HepG2 (cell line): ENCODE data around the gene FUOM. TPM values are rescaled to one million over a fixed set of nuclear protein-coding genes. Genes with fewer than 3 reads are reported as not detected.

ENCODE experiments used
- ARID5B ChIP-seq: IDR thresholded peaks from 2 replicates; pipeline ENCODE4 v1.4.0; 2020; ENCODE audit warnings: mild to moderate bottlenecking, missing genetic modification reagents
- CTCF ChIP-seq: sonication (generic); formaldehyde crosslinking; IDR thresholded peaks from 2 replicates; pipeline ENCODE4 v1.5.0; 2020; ENCODE audit warnings: mild to moderate bottlenecking, missing genetic modification reagents, moderate library complexity
- DPF2 ChIP-seq: sonication (generic); formaldehyde crosslinking; IDR thresholded peaks from 2 replicates; pipeline ENCODE4 v1.4.0; 2020; ENCODE audit warnings: mild to moderate bottlenecking, low read depth, missing genetic modification reagents, borderline replicate concordance
- KAT8 ChIP-seq: IDR thresholded peaks from 2 replicates; pipeline ENCODE4 v1.6.1; 2016; ENCODE audit warnings: missing genetic modification reagents, missing compliant biosample characterization
- MIER3 ChIP-seq: IDR thresholded peaks from 2 replicates; pipeline ENCODE4 v1.6.1; 2016; ENCODE audit warnings: missing compliant biosample characterization, borderline replicate concordance
- NBN ChIP-seq: fragments of 450-650 bp; conservative IDR thresholded peaks from 2 replicates; pipeline ENCODE4 v1.6.1; 2017
- SATB2 ChIP-seq: sonication (generic); formaldehyde crosslinking; IDR thresholded peaks from 2 replicates; pipeline ENCODE4 v1.5.0; 2020; ENCODE audit warnings: missing genetic modification reagents
- SP1 ChIP-seq, 2 experiments: fragments of 450-650 bp in 1 of 2; sonication (generic) in 1 of 2; formaldehyde crosslinking in 1 of 2; IDR thresholded peaks; 2 replicates each; pipeline versions ENCODE4 v1.4.0 to v1.6.1; 2016 to 2020; ENCODE audit warnings: missing genetic modification reagents in 1 of 2
- ZBTB7B ChIP-seq: sonication (generic); formaldehyde crosslinking; IDR thresholded peaks from 2 replicates; pipeline ENCODE4 v1.4.0; 2020; ENCODE audit warnings: missing genetic modification reagents
- ZFP90 ChIP-seq: sonication (generic); formaldehyde crosslinking; IDR thresholded peaks from 2 replicates; pipeline ENCODE4 v1.8.0; 2022; ENCODE audit warnings: missing genetic modification reagents, mild to moderate bottlenecking, inconsistent platforms, borderline replicate concordance
- ZNF18 ChIP-seq: sonication (generic); formaldehyde crosslinking; IDR thresholded peaks from 2 replicates; pipeline ENCODE4 v1.8.0; 2022; ENCODE audit warnings: mild to moderate bottlenecking, missing genetic modification reagents; ENCODE audit not compliant: insufficient replicate concordance
- ZNF235 ChIP-seq: sonication (generic); formaldehyde crosslinking; IDR thresholded peaks from 2 replicates; pipeline ENCODE4 v1.8.1; 2023; ENCODE audit warnings: mild to moderate bottlenecking, missing genetic modification reagents, borderline replicate concordance
- ZNF343 ChIP-seq: sonication (generic); formaldehyde crosslinking; IDR thresholded peaks from 2 replicates; pipeline ENCODE4 v1.4.0; 2020; ENCODE audit warnings: mild to moderate bottlenecking, missing genetic modification reagents
- ZNF546 ChIP-seq: sonication (generic); formaldehyde crosslinking; conservative IDR thresholded peaks from 2 replicates; pipeline ENCODE4 v1.8.1; 2023; ENCODE audit warnings: mild to moderate bottlenecking, missing genetic modification reagents
- ZNF616 ChIP-seq: sonication (generic); formaldehyde crosslinking; IDR thresholded peaks from 2 replicates; pipeline ENCODE4 v1.5.0; 2020; ENCODE audit warnings: low read depth, mild to moderate bottlenecking, missing genetic modification reagents
- ZNF687 ChIP-seq: sonication (generic); formaldehyde crosslinking; IDR thresholded peaks from 2 replicates; pipeline ENCODE4 v1.5.1; 2020; ENCODE audit warnings: mild to moderate bottlenecking, missing genetic modification reagents, moderate library complexity
- ZNF713 ChIP-seq: sonication (generic); formaldehyde crosslinking; IDR thresholded peaks from 2 replicates; pipeline ENCODE4 v1.4.0; 2020; ENCODE audit warnings: mild to moderate bottlenecking, missing genetic modification reagents
- ZNF746 ChIP-seq: sonication (generic); formaldehyde crosslinking; IDR thresholded peaks from 2 replicates; pipeline ENCODE4 v1.8.0; 2022; ENCODE audit warnings: mild to moderate bottlenecking, missing genetic modification reagents
- polyA plus RNA-seq, 8 experiments: library from polyadenylated mRNA; depleted of rRNA in 3 of 8; stranded (reverse) in 7 of 8; unstranded in 1 of 8; fragments of >200 nt; fragmentation: Illumina TruSeq in 4 of 8; extraction: Trizol in 4 of 8; gene quantifications; 2 replicates each; pipeline versions ENCODE4 v1.2.1 to v1.2.3, GENCODE V29; 2011 to 2016; ENCODE audit warnings: low read depth in 4 of 8, missing spikeins in 1 of 8, mixed read lengths in 1 of 8; ENCODE audit not compliant: insufficient read depth in 1 of 8
- total RNA-seq, 5 experiments: library from RNA; depleted of rRNA; stranded (reverse); fragments of >200 nt; fragmentation: Illumina TruSeq; extraction: Trizol; gene quantifications; 2 replicates each; pipeline ENCODE4 v1.2.3, GENCODE V29; 2016; ENCODE audit warnings: low read depth in 1 of 5

Gene FUOM
- total and polyA plus RNA-seq, 2 of the 13 experiments (the other 11 are each of a cell fraction or from before 2014, with no cell fraction given), result 27.5 to 60.4 TPM

- TF ChIP-seq MIER3 (no peak), ZNF746 (CRISPR knock-in tag) (no peak), ZNF616 (CRISPR knock-in tag) (no peak), ARID5B (no peak), DPF2 (no peak), ZNF235 (CRISPR knock-in tag) (no peak), ZFP90 (CRISPR knock-in tag) (no peak), NBN (no peak), SP1 (IDR thresholded peaks at IDR 0.05) (no peak), SP1 (CRISPR knock-in tag; IDR thresholded peaks at IDR 0.05) (no peak), ZNF713 (CRISPR knock-in tag) (no peak), ZNF546 (CRISPR knock-in tag) (no peak), ZNF343 (CRISPR knock-in tag) (no peak), ZNF18 (CRISPR knock-in tag) (no peak), ZNF687 (CRISPR knock-in tag) (peak; percentile 65), KAT8 (CRISPR knock-in tag) (peak; percentile 51; the same call in 1 of the 2 replicates), ZBTB7B (CRISPR knock-in tag) (peak; percentile 78; the same call in 1 of the 2 replicates), SATB2 (CRISPR knock-in tag) (no peak), CTCF (CRISPR knock-in tag) (peak; percentile 92)
These were observed 28.2 kb downstream of the FUOM start (continued) for GRCh38 chr10:133329491-133330202.
